ENCODE data around the gene CBR3. TPM values are rescaled to one million over a fixed set of nuclear protein-coding genes. Genes with fewer than 3 reads are reported as not detected.
A peak's percentile ranks its signal among the peaks of the same experiment; 100 is the strongest.

The CBR3 gene
- total RNA-seq, 6 donors from 2014 or later, result 3.8 to 8.4 (median 6.2) TPM

DNA sequence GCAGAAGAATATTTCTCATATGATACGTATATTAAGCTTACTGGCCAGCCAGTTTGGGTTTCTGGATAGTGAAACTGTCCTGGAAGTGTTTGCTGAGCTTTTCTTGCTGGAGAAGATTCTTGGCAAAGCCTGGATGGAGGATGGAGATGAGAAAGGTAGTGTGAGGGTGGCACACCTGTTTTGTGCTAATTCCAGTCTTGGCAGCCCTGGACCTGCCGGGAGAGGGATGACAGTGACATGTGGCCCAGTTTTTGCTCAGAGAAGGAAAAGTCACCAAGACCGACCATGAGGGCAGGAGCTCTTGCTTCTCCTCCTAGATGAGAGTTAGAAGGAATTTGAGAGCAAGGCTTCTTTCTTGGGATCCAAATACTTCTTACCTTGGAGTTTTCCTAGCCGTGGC lies 55.9 kb downstream of the CBR3 start:
- Histone ChIP-seq H3K27me3 (no peaks in the 10 kb centered on the region), H3K4me3 (no peak overlapping the region), H3K4me1 (peaks cover 11 to 22% (median 17%) of the 10 kb centered on the region in 4 donors), H3K36me3 (no peaks in the 10 kb centered on the region), H3K27ac (no peak overlapping the region), H3K9me3 (no peaks in the 10 kb centered on the region)
- TF ChIP-seq POLR2AphosphoS5 (IDR thresholded peaks at IDR 0.05), result no peak
- no peak for TF ChIP-seq POLR2A (IDR thresholded peaks at IDR 0.05)
- TF ChIP-seq EP300 (IDR thresholded peaks at IDR 0.05), result no peak
- TF ChIP-seq, protein P1, sequence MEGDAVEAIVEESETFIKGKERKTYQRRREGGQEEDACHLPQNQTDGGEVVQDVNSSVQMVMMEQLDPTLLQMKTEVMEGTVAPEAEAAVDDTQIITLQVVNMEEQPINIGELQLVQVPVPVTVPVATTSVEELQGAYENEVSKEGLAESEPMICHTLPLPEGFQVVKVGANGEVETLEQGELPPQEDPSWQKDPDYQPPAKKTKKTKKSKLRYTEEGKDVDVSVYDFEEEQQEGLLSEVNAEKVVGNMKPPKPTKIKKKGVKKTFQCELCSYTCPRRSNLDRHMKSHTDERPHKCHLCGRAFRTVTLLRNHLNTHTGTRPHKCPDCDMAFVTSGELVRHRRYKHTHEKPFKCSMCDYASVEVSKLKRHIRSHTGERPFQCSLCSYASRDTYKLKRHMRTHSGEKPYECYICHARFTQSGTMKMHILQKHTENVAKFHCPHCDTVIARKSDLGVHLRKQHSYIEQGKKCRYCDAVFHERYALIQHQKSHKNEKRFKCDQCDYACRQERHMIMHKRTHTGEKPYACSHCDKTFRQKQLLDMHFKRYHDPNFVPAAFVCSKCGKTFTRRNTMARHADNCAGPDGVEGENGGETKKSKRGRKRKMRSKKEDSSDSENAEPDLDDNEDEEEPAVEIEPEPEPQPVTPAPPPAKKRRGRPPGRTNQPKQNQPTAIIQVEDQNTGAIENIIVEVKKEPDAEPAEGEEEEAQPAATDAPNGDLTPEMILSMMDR (IDR thresholded peaks at IDR 0.05), result no peak
- no peak for ATAC-seq (ENCODE audit: low FRiP score in 2 of 2)
- no peak for DNase-seq
- 91 to 95% methylated on average over 4 of the region's 4 CpGs for WGBS, 2 donors

DNA sequence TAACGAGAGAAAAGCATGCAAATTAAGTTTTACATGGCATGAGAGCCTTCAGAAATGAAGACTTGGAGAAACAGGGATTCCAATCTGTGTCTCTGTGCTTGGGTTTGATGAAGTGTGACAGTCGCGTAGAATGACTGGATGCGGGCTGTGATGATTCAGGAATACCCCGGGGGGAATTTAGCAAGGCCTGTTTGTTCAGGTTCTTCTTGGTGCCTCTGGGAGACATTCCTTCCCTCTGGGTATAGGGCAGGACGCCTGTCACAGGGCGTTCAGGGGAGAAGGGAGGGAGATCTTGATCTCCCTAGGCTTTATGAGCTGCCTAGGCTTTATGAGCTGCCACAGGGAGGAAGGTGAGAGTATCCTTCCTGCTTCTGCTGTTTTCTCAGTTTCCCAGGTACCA lies 58.3 kb downstream of the CBR3 start:
- H3K4me3 ChIP-seq, result no peak overlapping the region
- no peak for TF ChIP-seq POLR2AphosphoS5 (IDR thresholded peaks at IDR 0.05)
- TF ChIP-seq EP300 (IDR thresholded peaks at IDR 0.05), result no peak
- no peak for TF ChIP-seq POLR2A (IDR thresholded peaks at IDR 0.05)
- TF ChIP-seq, protein P1 (IDR thresholded peaks at IDR 0.05), result no peak
- DNase-seq, result no peak
- ATAC-seq (ENCODE audit: low FRiP score in 2 of 2), result no peak
- peaks cover 10 to 16% (median 14%) of the 10 kb centered on the region in 4 donors for H3K4me1 ChIP-seq
- no peak overlapping the region for H3K27ac ChIP-seq
- WGBS, 2 donors, result 90 to 95% methylated on average over 7 of the region's 7 CpGs
- H3K27me3 ChIP-seq, result no peaks in the 10 kb centered on the region
- H3K9me3 ChIP-seq, result no peaks in the 10 kb centered on the region
- H3K36me3 ChIP-seq, result no peaks in the 10 kb centered on the region

DNA sequence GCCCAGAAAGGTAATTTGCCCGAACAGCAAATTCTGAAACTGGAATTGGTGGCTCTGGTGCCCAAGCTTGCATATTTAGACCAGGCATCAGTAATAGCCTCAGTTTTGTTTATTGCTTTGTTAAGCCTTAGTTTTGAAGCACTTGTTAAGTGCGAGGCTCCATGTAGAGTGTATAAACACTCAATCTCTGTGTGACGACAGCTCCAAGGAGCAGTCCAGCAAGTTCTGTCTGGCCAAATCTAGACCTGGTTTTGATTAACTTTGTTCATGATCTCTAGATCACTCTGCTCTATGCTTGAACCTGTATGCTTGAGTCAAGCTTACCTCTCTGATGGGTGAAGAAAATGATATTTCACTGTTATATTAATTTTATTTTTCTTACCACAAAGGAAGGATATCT lies 59.1 kb downstream of the CBR3 start:
- WGBS, 2 donors, result 73 to 84% methylated on average over 3 of the region's 3 CpGs
- H3K4me1 ChIP-seq, result peaks cover 1 to 8% (median 5%) of the 10 kb centered on the region in 4 donors

DNA sequence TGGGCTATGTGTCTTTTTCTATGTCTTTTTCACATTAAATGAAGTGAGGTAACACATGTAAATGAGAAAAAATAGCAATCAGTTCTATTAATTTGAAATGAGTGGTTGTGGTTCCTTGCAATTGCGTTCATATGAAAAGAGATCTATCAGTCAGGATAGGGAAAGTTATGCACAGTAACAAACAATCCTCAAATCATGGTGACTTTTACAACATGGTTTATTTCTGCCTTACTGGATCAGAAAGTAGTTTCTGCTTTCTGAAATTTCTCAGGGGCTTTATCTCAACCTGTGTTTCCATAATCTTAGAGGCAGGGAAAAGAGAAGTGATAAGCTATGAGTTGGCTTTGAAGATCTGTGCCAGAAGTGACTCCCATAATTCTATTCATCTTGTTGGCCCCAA lies 60.7 kb downstream of the CBR3 start:
- Histone ChIP-seq H3K4me3 (no peak overlapping the region), H3K36me3 (peaks cover 0 to 5% (median 0%) of the 10 kb centered on the region in 4 donors), H3K9me3 (no peaks in the 10 kb centered on the region), H3K4me1 (peaks cover 0 to 7% (median 2%) of the 10 kb centered on the region in 4 donors), H3K27me3 (no peaks in the 10 kb centered on the region), H3K27ac (no peak overlapping the region)
- 98 to 100% methylated on average over 1 of the region's 1 CpG for WGBS, 2 donors
- DNase-seq, result no peak
- TF ChIP-seq EP300 (IDR thresholded peaks at IDR 0.05) (no peak), POLR2A (IDR thresholded peaks at IDR 0.05) (no peak), POLR2AphosphoS5 (IDR thresholded peaks at IDR 0.05) (no peak)
- TF ChIP-seq, protein P1 (IDR thresholded peaks at IDR 0.05), result no peak
- ATAC-seq (ENCODE audit: low FRiP score in 2 of 2), result no peak

More for the DNA sequence above, 59.1 kb downstream of the CBR3 start:
- Histone ChIP-seq H3K4me3 (no peak overlapping the region), H3K36me3 (peaks cover 0 to under 1% (median 0%) of the 10 kb centered on the region in 4 donors), H3K27me3 (no peaks in the 10 kb centered on the region), H3K9me3 (no peaks in the 10 kb centered on the region), H3K27ac (no peak overlapping the region)
- no peak for TF ChIP-seq POLR2A (IDR thresholded peaks at IDR 0.05)
- TF ChIP-seq, protein P1 (IDR thresholded peaks at IDR 0.05), result no peak
- TF ChIP-seq POLR2AphosphoS5 (IDR thresholded peaks at IDR 0.05), result no peak
- TF ChIP-seq EP300 (IDR thresholded peaks at IDR 0.05), result no peak
- ATAC-seq (ENCODE audit: low FRiP score in 2 of 2) (peak in 1 of 2 donors; percentile 78), DNase-seq (peak in 1 of 2 donors; percentile 59)

Other genes starting within 250 kb of the CBR3 start
- 10 to 100 TPM; 16.0 to 55.5 (median 25.1) TPM for gene SETD4, start 74.6 kb upstream of the CBR3 start, total RNA-seq
- gene CBR1, start 65.1 kb upstream of the CBR3 start, total RNA-seq, result 100 to 1,000 TPM in 3 of 6 donors, 10 to 100 TPM in 3; 62.6 to 322 (median 106) TPM
- 10 to 100 TPM; 13.7 to 78.6 (median 23.0) TPM for gene DOP1B, start 21.7 kb downstream of the CBR3 start, total RNA-seq
- 10 to 100 TPM; 26.0 to 62.7 (median 31.5) TPM for gene MORC3, start 185.1 kb downstream of the CBR3 start, total RNA-seq